GM23248 (cell line): ENCODE data around the gene FTH1. TPM values are rescaled to one million over a fixed set of nuclear protein-coding genes. Genes with fewer than 3 reads are reported as not detected.

Source experiments
- DNase-seq: peaks from one replicate; pipeline ENCODE4 v3.0.0-alpha.2; 2015
- H2AFZ ChIP-seq: fragments of 200-600 bp; sonication (generic); 2 replicates; pipeline ENCODE4 v1.6.1; 2016; ENCODE audit warnings: antibody characterized with exemption
- H3F3A ChIP-seq: fragments of 200-600 bp; sonication (generic); 2 replicates; pipeline ENCODE4 v1.6.1; 2016; ENCODE audit warnings: mild to moderate bottlenecking, antibody characterized with exemption, mixed run types; ENCODE audit not compliant: insufficient read depth
- H3K27ac ChIP-seq: fragments of 200-600 bp; sonication (generic); 2 replicates; pipeline ENCODE4 v1.5.1; 2016; ENCODE audit warnings: mild to moderate bottlenecking
- H3K27me3 ChIP-seq: fragments of 200-600 bp; sonication (generic); replicated peaks from 2 replicates; pipeline ENCODE4 v1.6.1; 2016; ENCODE audit warnings: mild to moderate bottlenecking; ENCODE audit not compliant: insufficient read depth
- H3K36me3 ChIP-seq: fragments of 200-600 bp; sonication (generic); 2 replicates; pipeline ENCODE4 v1.6.1; 2016; ENCODE audit warnings: low read depth, mild to moderate bottlenecking
- H3K4me1 ChIP-seq: fragments of 200-600 bp; sonication (generic); 2 replicates; pipeline ENCODE4 v1.6.1; 2016; ENCODE audit warnings: mild to moderate bottlenecking; ENCODE audit not compliant: insufficient read depth
- H3K4me2 ChIP-seq: fragments of 200-600 bp; sonication (generic); one replicate; pipeline ENCODE4 v1.6.1; 2016; ENCODE audit warnings: mild to moderate bottlenecking; ENCODE audit not compliant: unreplicated experiment
- H3K4me3 ChIP-seq: fragments of 200-600 bp; sonication (generic); 2 replicates; pipeline ENCODE4 v1.5.1; 2016; ENCODE audit warnings: mild to moderate bottlenecking
- H3K79me2 ChIP-seq: fragments of 200-600 bp; sonication (generic); 2 replicates; pipeline ENCODE4 v1.6.1; 2016; ENCODE audit warnings: mild to moderate bottlenecking; ENCODE audit not compliant: insufficient read depth
- H3K9ac ChIP-seq: fragments of 200-600 bp; sonication (generic); 2 replicates; pipeline ENCODE4 v1.6.1; 2016; ENCODE audit warnings: mild to moderate bottlenecking
- H3K9me2 ChIP-seq: fragments of 200-600 bp; sonication (generic); 2 replicates; pipeline ENCODE4 v1.6.1; 2016; ENCODE audit warnings: mixed run types, mild to moderate bottlenecking, moderate library complexity; ENCODE audit not compliant: insufficient read depth
- H3K9me3 ChIP-seq: fragments of 200-600 bp; sonication (generic); one replicate; pipeline ENCODE4 v1.6.1; 2017; ENCODE audit warnings: low read depth
- H4K20me1 ChIP-seq: fragments of 200-600 bp; sonication (generic); 2 replicates; pipeline ENCODE4 v1.6.0; 2016; ENCODE audit not compliant: insufficient read depth
- EZH2 ChIP-seq: fragments of 200-600 bp; sonication (generic); IDR thresholded peaks from 2 replicates; pipeline ENCODE4 v1.6.1; 2018; ENCODE audit warnings: antibody characterized with exemption, mild to moderate bottlenecking; ENCODE audit not compliant: insufficient read depth, poor library complexity, severe bottlenecking
- EZH2phosphoT487 ChIP-seq: fragments of 200-600 bp; sonication (generic); IDR thresholded peaks from 2 replicates; pipeline ENCODE4 v1.6.1; 2018; ENCODE audit warnings: antibody characterized with exemption, moderate library complexity, mild to moderate bottlenecking, low read depth; ENCODE audit not compliant: insufficient read depth
- WGBS, 2 experiments: methylation state at CpG; one replicate each; pipeline ENCODE4 v1.1.6; 2015 to 2017; ENCODE audit warnings: low lambda C conversion rate in 2 of 2, low coverage in 1 of 2; ENCODE audit errors: missing lambda C conversion rate in 2 of 2; 5-methylcytosine and 5-hydroxymethylcytosine counted together
- in situ Hi-C: fragments of 300-500 bp; cut with MboI; formaldehyde crosslinking; loops from 2 replicates; pipeline ENCODE4 v1.15.0; 2020
- polyA plus RNA-seq: library from polyadenylated mRNA; unstranded; fragments of >200 nt; fragmentation: Nextera tagmentation; extraction: Ambion mirVana; gene quantifications from 2 replicates; pipeline ENCODE4 v1.2.1, GENCODE V29; 2016
- total RNA-seq: library from RNA; depleted of rRNA; stranded (reverse); fragments of >200 nt; shearing (Covaris generic); gene quantifications from 2 replicates; pipeline ENCODE4 v1.2.3, GENCODE V29; 2014

Gene FTH1
- total and polyA plus RNA-seq, 2 experiments from 2014 or later, result 473 to 10,305 TPM

DNA sequence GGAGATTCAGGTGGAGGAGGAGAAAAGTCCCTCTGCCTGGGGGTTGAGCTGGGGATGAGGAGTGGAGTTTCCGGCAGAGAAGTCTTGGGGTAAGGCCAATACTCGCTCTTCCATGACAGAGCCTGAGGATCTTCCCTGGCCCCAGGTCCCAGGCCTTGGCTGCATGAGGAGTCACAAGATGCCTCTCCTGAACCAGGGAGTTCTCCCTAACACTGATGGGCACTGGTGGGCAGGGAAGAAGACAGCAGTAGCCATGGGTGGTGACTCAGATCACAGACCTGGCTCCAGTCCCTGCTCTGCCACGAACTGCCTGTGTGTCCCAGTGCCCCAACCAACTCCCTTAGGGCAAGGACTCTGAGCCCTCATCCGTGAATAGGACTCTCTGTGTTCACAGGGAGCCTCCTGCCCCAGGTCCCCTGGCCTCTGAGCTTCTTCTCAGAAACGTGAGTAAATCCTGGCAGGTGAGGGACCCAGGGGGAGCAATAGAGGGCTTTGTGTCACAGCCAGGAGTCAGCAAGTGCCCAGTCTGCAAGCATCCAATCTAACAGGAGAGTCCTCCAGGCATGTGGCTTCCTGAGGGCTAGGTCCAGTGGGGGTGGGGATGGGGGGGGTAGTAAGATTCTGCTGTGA is 45.5 kb upstream of the FTH1 start:
- Histone ChIP-seq H3K9ac (0 out of 2 replicates have a peak overlapping the region, but pooled peaks have one; percentile 22), H3K9me2 (no peaks in the 10 kb centered on the region), H3F3A (peaks cover 3% of the 10 kb centered on the region; the same call in 1 of the 2 replicates), H3K9me3 (no peaks in the 10 kb centered on the region), H2AFZ (no peak overlapping the region), H3K4me1 (peaks cover 17% of the 10 kb centered on the region), H3K4me2 (peak overlapping the region; percentile 55), H3K36me3 (no peaks in the 10 kb centered on the region), H4K20me1 (no peaks in the 10 kb centered on the region), H3K27ac (peak overlapping the region; percentile 43; the same call in 1 of the 2 replicates), H3K27me3 (no peaks in the 10 kb centered on the region), H3K79me2 (no peaks in the 10 kb centered on the region), H3K4me3 (no peak overlapping the region)
- in situ Hi-C loops, result no loop called here
- WGBS, 2 experiments, result 64% methylated on average over 5 of the region's 5 CpGs
- TF ChIP-seq EZH2 (no peak), EZH2phosphoT487 (no peak)
- peak; percentile 73 for DNase-seq

DNA sequence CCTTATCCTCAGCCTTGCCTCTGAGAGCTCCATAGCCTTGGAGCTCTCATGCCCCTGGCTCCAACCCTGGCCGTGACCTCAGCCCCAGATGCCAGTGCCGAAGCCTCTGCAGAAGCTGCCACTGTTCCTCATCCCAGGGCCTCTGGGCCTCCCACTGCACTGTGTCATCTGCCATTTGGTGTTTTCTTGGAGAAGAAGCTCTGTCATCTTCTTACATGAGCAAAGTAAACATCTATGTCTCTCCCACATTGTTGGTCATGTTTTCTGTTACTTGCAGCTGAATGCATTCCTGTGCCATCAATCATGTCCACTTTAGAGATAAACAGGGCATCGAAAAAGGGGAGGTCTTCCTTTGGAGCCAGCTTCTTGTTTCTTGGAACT is 45.0 kb upstream of the FTH1 start:
- Histone ChIP-seq H2AFZ (no peak overlapping the region), H3K4me1 (peaks cover 17% of the 10 kb centered on the region), H3K27ac (peak overlapping the region; percentile 43; the same call in 1 of the 2 replicates)

DNA sequence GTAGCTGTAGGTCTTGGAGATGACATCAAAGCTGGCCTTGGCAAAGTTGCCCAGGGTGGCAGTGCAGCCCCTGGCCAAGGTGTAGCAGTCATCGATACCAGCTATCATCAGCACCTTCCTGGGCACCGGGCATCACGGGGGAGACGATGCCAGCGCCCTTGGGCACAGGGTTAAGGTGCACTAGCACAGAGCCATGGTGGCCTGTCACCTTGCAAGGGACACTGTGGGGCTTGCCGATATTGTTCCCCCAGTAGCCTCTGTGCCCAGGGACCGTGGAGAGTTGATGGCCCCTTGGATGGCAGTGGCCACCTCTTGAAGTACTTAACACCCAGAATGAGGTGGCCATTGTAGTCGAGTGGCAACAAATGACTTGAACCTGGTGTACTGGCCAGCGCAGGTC is 44.4 kb upstream of the FTH1 start:
- no peak for DNase-seq
- Histone ChIP-seq H3K4me2 (no peak overlapping the region), H3K4me3 (no peak overlapping the region), H2AFZ (no peak overlapping the region), H3K9me2 (no peaks in the 10 kb centered on the region), H3K9me3 (no peaks in the 10 kb centered on the region), H3K27me3 (no peaks in the 10 kb centered on the region), H3K79me2 (no peaks in the 10 kb centered on the region), H3K9ac (no peak overlapping the region), H3K27ac (no peak overlapping the region), H3F3A (peaks cover 3% of the 10 kb centered on the region; the same call in 1 of the 2 replicates), H3K36me3 (no peaks in the 10 kb centered on the region), H4K20me1 (no peaks in the 10 kb centered on the region), H3K4me1 (peaks cover 17% of the 10 kb centered on the region)
- TF ChIP-seq EZH2 (no peak), EZH2phosphoT487 (no peak)
- 90% methylated on average over 9 of the region's 9 CpGs for WGBS, 2 experiments
- in situ Hi-C loops, result no loop called here

More for the DNA sequence above, 45.0 kb upstream of the FTH1 start:
- 58 to 61% methylated on average over 3 of the region's 3 CpGs for WGBS, 2 experiments
- Histone ChIP-seq H3K4me3 (no peak overlapping the region), H3F3A (peaks cover 3% of the 10 kb centered on the region; the same call in 1 of the 2 replicates), H3K36me3 (no peaks in the 10 kb centered on the region), H4K20me1 (no peaks in the 10 kb centered on the region), H3K9ac (no peak overlapping the region), H3K79me2 (no peaks in the 10 kb centered on the region), H3K27me3 (no peaks in the 10 kb centered on the region), H3K9me2 (no peaks in the 10 kb centered on the region), H3K4me2 (peak overlapping the region; percentile 55), H3K9me3 (no peaks in the 10 kb centered on the region)
- in situ Hi-C loops, result no loop called here
- TF ChIP-seq EZH2phosphoT487 (no peak), EZH2 (no peak)
- DNase-seq, result peak; percentile 65

DNA sequence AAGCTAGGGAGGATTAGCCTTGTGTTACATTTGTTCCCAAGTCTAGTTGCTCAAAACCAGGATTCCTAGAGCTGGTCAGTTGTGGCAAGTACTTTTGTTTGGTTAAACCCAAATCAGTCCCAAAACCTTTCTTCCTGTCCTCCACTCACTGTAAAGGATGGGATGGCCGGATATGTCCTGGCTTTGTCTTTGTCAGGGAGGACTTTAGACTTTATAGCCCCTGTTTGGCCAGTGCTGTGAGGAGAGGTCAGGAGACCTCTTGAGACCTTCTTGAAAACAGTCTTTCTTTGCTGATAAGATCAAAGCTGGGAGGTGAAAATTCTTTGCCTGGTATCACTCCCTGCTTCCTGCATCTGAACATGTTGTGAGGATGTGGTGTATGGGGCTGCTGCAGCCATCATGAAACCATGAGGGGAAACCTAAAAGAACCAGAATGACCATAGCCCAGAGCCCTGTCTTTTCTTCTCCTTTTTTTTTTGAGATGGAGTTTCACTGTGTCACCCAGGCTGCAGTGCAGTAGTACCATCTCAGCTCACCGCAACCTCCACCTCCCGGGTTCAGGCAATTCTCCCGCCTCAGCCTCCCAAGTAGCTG is 43.6 kb upstream of the FTH1 start:
- Histone ChIP-seq H2AFZ (no peak overlapping the region), H3K36me3 (no peaks in the 10 kb centered on the region)

More for the DNA sequence above, 43.6 kb upstream of the FTH1 start:
- in situ Hi-C loops, result no loop called here
- Histone ChIP-seq H3K9me2 (no peaks in the 10 kb centered on the region), H3F3A (peaks cover 3% of the 10 kb centered on the region; the same call in 1 of the 2 replicates), H3K4me1 (peaks cover 17% of the 10 kb centered on the region), H3K4me2 (no peak overlapping the region), H3K4me3 (no peak overlapping the region), H3K9me3 (no peaks in the 10 kb centered on the region), H3K9ac (no peak overlapping the region), H3K79me2 (no peaks in the 10 kb centered on the region), H3K27ac (no peak overlapping the region), H3K27me3 (no peaks in the 10 kb centered on the region), H4K20me1 (no peaks in the 10 kb centered on the region)
- no peak for DNase-seq
- TF ChIP-seq EZH2, result no peak
- TF ChIP-seq EZH2phosphoT487, result no peak
- 99 to 100% methylated on average over 3 to 4 of the region's 4 CpGs for WGBS, 2 experiments
